PFSK-1 (cell line): ENCODE data around the gene NDUFS8.

Experiments
- FOXP2 ChIP-seq: optimal IDR thresholded peaks from 2 replicates; pipeline ENCODE3; 2011; ENCODE audit warnings: borderline replicate concordance, control low read depth, inconsistent platforms; ENCODE audit not compliant: insufficient read depth; ENCODE audit errors: extremely low read length, extremely low read depth
- POLR2AphosphoS5 ChIP-seq: IDR thresholded peaks from 2 replicates; pipeline ENCODE4 v1.6.1; 2012; ENCODE audit warnings: low read depth, mild to moderate bottlenecking, control low read depth, low read length, moderate library complexity
- SIN3A ChIP-seq: IDR thresholded peaks from 2 replicates; pipeline ENCODE4 v1.6.1; 2012; ENCODE audit warnings: mild to moderate bottlenecking, low read length, moderate library complexity, borderline replicate concordance; ENCODE audit not compliant: insufficient read depth
- TAF1 ChIP-seq: IDR thresholded peaks from 2 replicates; pipeline ENCODE4 v1.6.1; 2012; ENCODE audit warnings: low read length, control low read depth, borderline replicate concordance; ENCODE audit not compliant: insufficient read depth
- TF ChIP-seq, protein P1 (sequence below), 2 experiments: IDR thresholded peaks; 2 replicates each; pipeline versions ENCODE4 v1.6.1 to v1.8.0; 2011 to 2012; ENCODE audit warnings: low read depth in 2 of 2, low read length in 2 of 2, control low read depth in 1 of 2, inconsistent platforms in 1 of 2, mild to moderate bottlenecking in 1 of 2, moderate library complexity in 1 of 2; ENCODE audit not compliant: insufficient read depth in 1 of 2

- no peak for TF ChIP-seq POLR2AphosphoS5
- TF ChIP-seq, protein P1, sequence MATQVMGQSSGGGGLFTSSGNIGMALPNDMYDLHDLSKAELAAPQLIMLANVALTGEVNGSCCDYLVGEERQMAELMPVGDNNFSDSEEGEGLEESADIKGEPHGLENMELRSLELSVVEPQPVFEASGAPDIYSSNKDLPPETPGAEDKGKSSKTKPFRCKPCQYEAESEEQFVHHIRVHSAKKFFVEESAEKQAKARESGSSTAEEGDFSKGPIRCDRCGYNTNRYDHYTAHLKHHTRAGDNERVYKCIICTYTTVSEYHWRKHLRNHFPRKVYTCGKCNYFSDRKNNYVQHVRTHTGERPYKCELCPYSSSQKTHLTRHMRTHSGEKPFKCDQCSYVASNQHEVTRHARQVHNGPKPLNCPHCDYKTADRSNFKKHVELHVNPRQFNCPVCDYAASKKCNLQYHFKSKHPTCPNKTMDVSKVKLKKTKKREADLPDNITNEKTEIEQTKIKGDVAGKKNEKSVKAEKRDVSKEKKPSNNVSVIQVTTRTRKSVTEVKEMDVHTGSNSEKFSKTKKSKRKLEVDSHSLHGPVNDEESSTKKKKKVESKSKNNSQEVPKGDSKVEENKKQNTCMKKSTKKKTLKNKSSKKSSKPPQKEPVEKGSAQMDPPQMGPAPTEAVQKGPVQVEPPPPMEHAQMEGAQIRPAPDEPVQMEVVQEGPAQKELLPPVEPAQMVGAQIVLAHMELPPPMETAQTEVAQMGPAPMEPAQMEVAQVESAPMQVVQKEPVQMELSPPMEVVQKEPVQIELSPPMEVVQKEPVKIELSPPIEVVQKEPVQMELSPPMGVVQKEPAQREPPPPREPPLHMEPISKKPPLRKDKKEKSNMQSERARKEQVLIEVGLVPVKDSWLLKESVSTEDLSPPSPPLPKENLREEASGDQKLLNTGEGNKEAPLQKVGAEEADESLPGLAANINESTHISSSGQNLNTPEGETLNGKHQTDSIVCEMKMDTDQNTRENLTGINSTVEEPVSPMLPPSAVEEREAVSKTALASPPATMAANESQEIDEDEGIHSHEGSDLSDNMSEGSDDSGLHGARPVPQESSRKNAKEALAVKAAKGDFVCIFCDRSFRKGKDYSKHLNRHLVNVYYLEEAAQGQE (IDR thresholded peaks at IDR 0.05; ENCODE audit: insufficient read depth in 1 of 2, low read depth in 2 of 2, low read length in 2 of 2): no peak
- TF ChIP-seq TAF1: no peak
- no peak for TF ChIP-seq FOXP2
- TF ChIP-seq SIN3A: no peak
These were observed 10.6 kb downstream of the NDUFS8 start for GRCh38 chr11:68040957-68041591.
